WTC11 (cell line): Measurements from ENCODE around the gene NOP10. TPM values are rescaled to one million over a fixed set of nuclear protein-coding genes. Genes with fewer than 3 reads are reported as not detected.

ENCODE experiments used
- ATAC-seq: fragments of 200-7000 bp; cut with Tn5 transposase; 2 replicates; pipeline ENCODE4 v1.10.0; 2021; ENCODE audit warnings: mild to moderate bottlenecking, moderate library complexity
- CTCF ChIA-PET: fragments of 300-600 bp; sonication (Branson Sonifier 250); formaldehyde crosslinking; loops from one replicate; lab custom pipeline; 2021; ENCODE audit warnings: antibody characterized with exemption; lab: Charles Lee
- POLR2A ChIA-PET: fragments of 350-600 bp; sonication (Branson Sonifier 250); formaldehyde crosslinking; loops from one replicate; lab custom pipeline; 2021; ENCODE audit warnings: antibody characterized with exemption; lab: Charles Lee
- DNase-seq: peaks from one replicate; pipeline ENCODE4 v3.0.0; 2021; ENCODE audit warnings: low spot score
- H3K27ac Mint-ChIP-seq: 2 replicates; pipeline ENCODE4 v1.8.0; 2021; ENCODE audit warnings: mixed read lengths
- H3K27me3 Mint-ChIP-seq: 2 replicates; pipeline ENCODE4 v1.8.0; 2021; ENCODE audit warnings: low read depth, mild to moderate bottlenecking, moderate library complexity, mixed read lengths
- H3K36me3 Mint-ChIP-seq: 2 replicates; pipeline ENCODE4 v1.8.0; 2021; ENCODE audit warnings: mixed read lengths
- H3K4me1 Mint-ChIP-seq: 2 replicates; pipeline ENCODE4 v1.8.0; 2022; ENCODE audit warnings: mixed read lengths
- H3K4me3 Mint-ChIP-seq: 2 replicates; pipeline ENCODE4 v1.8.0; 2021; ENCODE audit warnings: mild to moderate bottlenecking, moderate library complexity, mixed read lengths
- H3K9me3 Mint-ChIP-seq: 2 replicates; pipeline ENCODE4 v1.8.0; 2021; ENCODE audit warnings: mixed read lengths
- ATF3 ChIP-seq: sonication (generic); formaldehyde crosslinking; conservative IDR thresholded peaks from 2 replicates; pipeline ENCODE4 v1.8.1; 2022; ENCODE audit warnings: mild to moderate bottlenecking, missing genetic modification reagents
- CDX4 ChIP-seq: fragments of 250-450 bp; sonication (Bioruptor Pico); IDR thresholded peaks from 2 replicates; pipeline ENCODE4 v1.9.0; 2021; ENCODE audit warnings: moderate library complexity, mild to moderate bottlenecking, inconsistent platforms, borderline replicate concordance
- CREB1 ChIP-seq: sonication (generic); formaldehyde crosslinking; IDR thresholded peaks from 2 replicates; pipeline ENCODE4 v1.8.0; 2023; ENCODE audit warnings: mild to moderate bottlenecking, missing genetic modification reagents
- ELF4 ChIP-seq: sonication (generic); formaldehyde crosslinking; IDR thresholded peaks from 2 replicates; pipeline ENCODE4 v1.8.1; 2022; ENCODE audit warnings: low read depth, mild to moderate bottlenecking, moderate library complexity, missing genetic modification reagents
- ETV6 ChIP-seq: sonication (generic); formaldehyde crosslinking; IDR thresholded peaks from 2 replicates; pipeline ENCODE4 v1.8.1; 2022; ENCODE audit warnings: mild to moderate bottlenecking, missing genetic modification reagents
- FOXJ3 ChIP-seq: sonication (generic); formaldehyde crosslinking; IDR thresholded peaks from 2 replicates; pipeline ENCODE4 v1.9.0; 2021; ENCODE audit warnings: missing genetic modification reagents, mild to moderate bottlenecking, borderline replicate concordance
- FOXP1 ChIP-seq: sonication (generic); formaldehyde crosslinking; IDR thresholded peaks from 2 replicates; pipeline ENCODE4 v1.8.0; 2022; ENCODE audit warnings: missing genetic modification reagents, mild to moderate bottlenecking, moderate library complexity, borderline replicate concordance
- HMGXB4 ChIP-seq: sonication (generic); formaldehyde crosslinking; IDR thresholded peaks from 2 replicates; pipeline ENCODE4 v1.8.1; 2023; ENCODE audit warnings: mild to moderate bottlenecking, moderate library complexity, missing genetic modification reagents
- IRF2 ChIP-seq: sonication (generic); formaldehyde crosslinking; IDR thresholded peaks from 2 replicates; pipeline ENCODE4 v1.8.0; 2022; ENCODE audit warnings: low read depth, missing genetic modification reagents, borderline replicate concordance
- KAT7 ChIP-seq: sonication (generic); formaldehyde crosslinking; IDR thresholded peaks from 2 replicates; pipeline ENCODE4 v1.8.1; 2023; ENCODE audit warnings: missing genetic modification reagents, mild to moderate bottlenecking, borderline replicate concordance
- MAX ChIP-seq: sonication (generic); formaldehyde crosslinking; IDR thresholded peaks from 2 replicates; pipeline ENCODE4 v1.8.0; 2022; ENCODE audit warnings: mild to moderate bottlenecking, missing genetic modification reagents
- NFYB ChIP-seq: sonication (generic); formaldehyde crosslinking; conservative IDR thresholded peaks from 2 replicates; pipeline ENCODE4 v1.8.0; 2022; ENCODE audit warnings: low read depth, missing genetic modification reagents
- OVOL2 ChIP-seq: fragments of 250-450 bp; sonication (Bioruptor Pico); IDR thresholded peaks from 2 replicates; pipeline ENCODE4 v1.9.0; 2021; ENCODE audit warnings: mild to moderate bottlenecking, borderline replicate concordance
- PRDM15 ChIP-seq: sonication (generic); formaldehyde crosslinking; IDR thresholded peaks from 2 replicates; pipeline ENCODE4 v1.8.0; 2022; ENCODE audit warnings: missing genetic modification reagents
- TCF7 ChIP-seq: sonication (generic); formaldehyde crosslinking; IDR thresholded peaks from 2 replicates; pipeline ENCODE4 v1.8.0; 2022; ENCODE audit warnings: mild to moderate bottlenecking, low read depth, missing genetic modification reagents, moderate library complexity
- USF1 ChIP-seq: sonication (generic); formaldehyde crosslinking; IDR thresholded peaks from 2 replicates; pipeline ENCODE4 v1.8.0; 2022; ENCODE audit warnings: mild to moderate bottlenecking, missing genetic modification reagents
- USF2 ChIP-seq: sonication (generic); formaldehyde crosslinking; IDR thresholded peaks from 2 replicates; pipeline ENCODE4 v1.8.1; 2023; ENCODE audit warnings: mild to moderate bottlenecking, missing genetic modification reagents, moderate library complexity
- ZBTB43 ChIP-seq: sonication (generic); formaldehyde crosslinking; IDR thresholded peaks from 2 replicates; pipeline ENCODE4 v1.8.1; 2023; ENCODE audit warnings: mild to moderate bottlenecking, missing genetic modification reagents
- ZMAT4 ChIP-seq: fragments of 250-450 bp; sonication (Bioruptor Pico); IDR thresholded peaks from 2 replicates; pipeline ENCODE4 v1.9.0; 2021; ENCODE audit warnings: mild to moderate bottlenecking
- total RNA-seq: library from RNA; stranded (reverse); gene quantifications from 3 replicates; pipeline ENCODE4 v1.2.3, GENCODE V29; 2021

Gene NOP10
- total RNA-seq, 1 experiment from 2014 or later = 220 TPM

- TF ChIP-seq ZBTB43 (CRISPR knock-in tag) (no peak), USF2 (peak; percentile 95), FOXJ3 (CRISPR knock-in tag) (no peak)
These were observed 24.5 kb downstream of the NOP10 start (continued) for GRCh38 chr15:34318277-34319079.

GRCh38 chr15:34314491-34315490 is 28.1 kb downstream of the NOP10 start:
- Mint-ChIP-seq H3K9me3 (no peaks in the 10 kb centered on the region), H3K27me3 (no peaks in the 10 kb centered on the region), H3K4me3 (no peak overlapping the region), H3K4me1 (peaks cover 16% of the 10 kb centered on the region), H3K36me3 (no peaks in the 10 kb centered on the region), H3K27ac (peak overlapping the region; percentile 7; the same call in 1 of the 2 replicates)
- ATAC-seq = no peak
- POLR2A ChIA-PET = interaction anchor here (0.6 kb wide), 2 partner anchors 12 to 238 kb away, joined by 3 read pairs; no protein-coding TSS in a partner anchor
- DNase-seq = no peak
- CTCF ChIA-PET = interaction anchor here (1.7 kb wide), 1 partner anchor 28 kb away, joined by 4 read pairs; the partner anchor contains the start of genes NOP10 and NUTM1
- no peak for TF ChIP-seq HMGXB4 (CRISPR knock-in tag)
- TF ChIP-seq USF1 (CRISPR knock-in tag) = no peak
- TF ChIP-seq CDX4 (CRISPR knock-in tag) = no peak
- TF ChIP-seq ATF3 (CRISPR knock-in tag) = no peak
- no peak for TF ChIP-seq PRDM15 (CRISPR knock-in tag)
- TF ChIP-seq ETV6 = no peak
- TF ChIP-seq MAX (CRISPR knock-in tag) = no peak
- TF ChIP-seq USF2 = no peak
- no peak for TF ChIP-seq IRF2 (CRISPR knock-in tag)
- no peak for TF ChIP-seq KAT7 (CRISPR knock-in tag)
- no peak for TF ChIP-seq FOXP1 (CRISPR knock-in tag)
- TF ChIP-seq OVOL2 (CRISPR knock-in tag) = no peak
- no peak for TF ChIP-seq TCF7
- TF ChIP-seq ZMAT4 (CRISPR knock-in tag) = no peak
- no peak for TF ChIP-seq ELF4
- no peak for TF ChIP-seq CREB1 (CRISPR knock-in tag)
- TF ChIP-seq NFYB (CRISPR knock-in tag) = no peak
